Sciatic nerve (tissue), 2 donors: Measurements from ENCODE around the gene SIX2. TPM values are rescaled to one million over a fixed set of nuclear protein-coding genes. Genes with fewer than 3 reads are reported as not detected.

ENCODE experiments used
- ATAC-seq: fragments of 200-7000 bp; cut with Tn5 transposase; one replicate; pipeline ENCODE4 v1.9.1; 2020; ENCODE audit warnings: mild to moderate bottlenecking, moderate library complexity
- DNase-seq: peaks from one replicate; pipeline ENCODE4 v3.0.0-alpha.2; 2020; ENCODE audit warnings: low spot score
- intact Hi-C: fragments of 100-400 bp; cut with DNase I; formaldehyde crosslinking; loops from one replicate; pipeline ENCODE4 v1.14.2; 2022
- total RNA-seq: library from RNA; stranded (reverse); fragmentation: NEBNext Ultra II Directional; extraction: Animal tissue kit (Norgen Biotek cat#: 25700); gene quantifications from one replicate; pipeline ENCODE4 v1.2.1, GENCODE V29; 2021
- donor health status: DM: no; HTN: no; CAD: no.
- donor health status: DM: no; HTN: no; CAD: no.

Gene SIX2
- total RNA-seq, 1 donor from 2014 or later, result 3.6 TPM

GRCh38 chr2:44975571-44976450 lies 33.4 kb downstream of the SIX2 start:
- no peak for ATAC-seq
- intact Hi-C loops, result no loop called here
- DNase-seq, result no peak

- ATAC-seq (no peak), DNase-seq (no peak)
- intact Hi-C loops, result no loop called here
Measured at GRCh38 chr2:44974064-44974715, 35.1 kb downstream of the SIX2 start.

GRCh38 chr2:44972771-44973535 lies 36.3 kb downstream of the SIX2 start:
- intact Hi-C loops, result no loop called here
- DNase-seq (no peak), ATAC-seq (no peak)

- ATAC-seq (no peak), DNase-seq (no peak)
- intact Hi-C loops, result no loop called here
Measured at GRCh38 chr2:44970846-44971450, 38.3 kb downstream of the SIX2 start.

- intact Hi-C loops, result no loop called here
- ATAC-seq (no peak), DNase-seq (no peak)
Measured at GRCh38 chr2:44969936-44970335, 39.3 kb downstream of the SIX2 start.

GRCh38 chr2:44967727-44968432 lies 41.4 kb downstream of the SIX2 start:
- no peak for ATAC-seq
- no peak for DNase-seq
- intact Hi-C loops, result no loop called here

GRCh38 chr2:44967056-44967455 lies 42.2 kb downstream of the SIX2 start:
- intact Hi-C loops, result no loop called here
- DNase-seq, result no peak
- ATAC-seq, result no peak

- DNase-seq (no peak), ATAC-seq (no peak)
- intact Hi-C loops, result no loop called here
Measured at GRCh38 chr2:44965684-44966083, 43.6 kb downstream of the SIX2 start.

GRCh38 chr2:44964752-44965236 lies 44.5 kb downstream of the SIX2 start:
- no peak for DNase-seq
- ATAC-seq, result no peak
- intact Hi-C loops, result no loop called here

GRCh38 chr2:44962176-44962695 lies 47.0 kb downstream of the SIX2 start:
- no peak for DNase-seq
- ATAC-seq, result no peak
- intact Hi-C loops, result no loop called here

- DNase-seq, result no peak
- intact Hi-C loops, result no loop called here
- no peak for ATAC-seq
Measured at GRCh38 chr2:44960871-44961270, 48.4 kb downstream of the SIX2 start.

- intact Hi-C loops, result no loop called here
- DNase-seq (no peak), ATAC-seq (no peak)
Measured at GRCh38 chr2:44959855-44960254, 49.4 kb downstream of the SIX2 start.

GRCh38 chr2:44957656-44958327 lies 51.5 kb downstream of the SIX2 start:
- DNase-seq, result no peak
- no peak for ATAC-seq
- intact Hi-C loops, result no loop called here

GRCh38 chr2:44956843-44957242 lies 52.4 kb downstream of the SIX2 start:
- ATAC-seq (no peak), DNase-seq (no peak)
- intact Hi-C loops, result no loop called here

- ATAC-seq, result peak; percentile 86
- intact Hi-C loops, result no loop called here
Measured at GRCh38 chr2:44955593-44956392, 53.5 kb downstream of the SIX2 start.

More at GRCh38 chr2:44955593-44956392, 53.5 kb downstream of the SIX2 start:
- DNase-seq, result peak; percentile 86
